Measurements from ENCODE around the gene DPYD. TPM values are rescaled to one million over a fixed set of nuclear protein-coding genes. Genes with fewer than 3 reads are reported as not detected.

The DPYD gene
- total and polyA plus RNA-seq, 9 of the 15 experiments (the other 6 are each of a cell fraction or from before 2014, with no cell fraction given): 0.03 to 0.25 (median 0.08) TPM; not detected in 2

DNA sequence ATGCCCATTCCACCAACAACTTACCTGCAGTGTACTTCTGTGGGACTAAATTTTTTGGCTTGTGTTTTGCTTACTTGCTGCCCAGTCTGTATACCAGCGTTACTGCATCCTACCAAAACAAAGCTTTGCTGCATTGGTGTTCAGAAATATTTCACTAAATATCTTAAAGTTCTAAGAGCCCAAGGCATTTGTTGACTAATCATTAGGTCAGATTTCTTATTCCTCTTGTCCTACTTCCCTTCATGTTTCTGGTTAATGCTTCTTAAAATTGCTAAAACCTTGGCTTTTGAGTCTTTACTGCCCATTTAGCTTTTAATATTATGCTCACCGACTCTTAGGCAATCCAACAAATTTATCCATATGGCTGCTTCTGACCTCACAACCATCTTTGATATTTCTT is 161.8 kb downstream of the DPYD start:
- WGBS (ENCODE audit: insufficient coverage, low coverage, missing lambda C conversion rate): 3% methylated on average over 2 of the region's 2 CpGs
- CTCF ChIA-PET (ENCODE audit: low intra/inter-chr PET ratio): no interaction called here
- Histone ChIP-seq H2AFZ (ENCODE audit: low read depth, low read length) (no peak overlapping the region), H3K36me3 (ENCODE audit: control insufficient read depth, insufficient read depth, low read length) (no peaks in the 10 kb centered on the region), H3K79me2 (ENCODE audit: control insufficient read depth, insufficient read depth, low read length) (no peaks in the 10 kb centered on the region), H4K20me1 (replicated peaks; ENCODE audit: control insufficient read depth, insufficient read depth, low read length) (no peaks in the 10 kb centered on the region), H3K27ac (ENCODE audit: extremely low read depth, low read depth, low read length) (no peak overlapping the region), H3K9ac (ENCODE audit: insufficient read depth in 1 of 2, low read depth in 2 of 2, low read length in 2 of 2) (no peak overlapping the region), H3K4me2 (ENCODE audit: insufficient read depth, low read length) (no peak overlapping the region), H3K4me1 (replicated peaks in 1 of 2; ENCODE audit: control insufficient read depth in 2 of 2, insufficient read depth in 2 of 2, low read length in 2 of 2) (no peaks in the 10 kb centered on the region), H3K4me3 (no peak overlapping the region), H3K9me3 (replicated peaks; ENCODE audit: control insufficient read depth, insufficient read depth, low read depth, low read length) (no peaks in the 10 kb centered on the region), H3K27me3 (ENCODE audit: control insufficient read depth in 2 of 2, insufficient read depth in 2 of 2, low read length in 2 of 2) (no peaks in the 10 kb centered on the region), H3K9me1 (ENCODE audit: control insufficient read depth, insufficient read depth, low read length) (no peaks in the 10 kb centered on the region)
- no peak for DNase-seq (ENCODE audit: extremely low read depth in 1 of 4, low spot score in 3 of 4)
- no TSS peak for BruUV-seq (replicated peaks)
- ATAC-seq: no peak
- TF ChIP-seq NFE2L1 (tag; IDR thresholded peaks at IDR 0.05; ENCODE audit: borderline replicate concordance, low read depth): no peak
- TF ChIP-seq, protein P1, sequence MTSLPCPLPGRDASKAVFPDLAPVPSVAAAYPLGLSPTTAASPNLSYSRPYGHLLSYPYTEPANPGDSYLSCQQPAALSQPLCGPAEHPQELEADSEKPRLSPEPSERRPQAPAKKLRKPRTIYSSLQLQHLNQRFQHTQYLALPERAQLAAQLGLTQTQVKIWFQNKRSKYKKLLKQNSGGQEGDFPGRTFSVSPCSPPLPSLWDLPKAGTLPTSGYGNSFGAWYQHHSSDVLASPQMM (CRISPR knock-in tag; IDR thresholded peaks at IDR 0.05): no peak
- TF ChIP-seq FOXM1 (IDR thresholded peaks at IDR 0.05; ENCODE audit: low read depth): no peak
- no peak for TF ChIP-seq FOXM1 (CRISPR knock-in tag; IDR thresholded peaks at IDR 0.05; ENCODE audit: low read depth)
- TF ChIP-seq, protein P2, sequence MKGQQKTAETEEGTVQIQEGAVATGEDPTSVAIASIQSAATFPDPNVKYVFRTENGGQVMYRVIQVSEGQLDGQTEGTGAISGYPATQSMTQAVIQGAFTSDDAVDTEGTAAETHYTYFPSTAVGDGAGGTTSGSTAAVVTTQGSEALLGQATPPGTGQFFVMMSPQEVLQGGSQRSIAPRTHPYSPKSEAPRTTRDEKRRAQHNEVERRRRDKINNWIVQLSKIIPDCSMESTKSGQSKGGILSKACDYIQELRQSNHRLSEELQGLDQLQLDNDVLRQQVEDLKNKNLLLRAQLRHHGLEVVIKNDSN (CRISPR knock-in tag; IDR thresholded peaks at IDR 0.05): no peak
- TF ChIP-seq EP300 (IDR thresholded peaks at IDR 0.05; ENCODE audit: low read length): no peak
- TF ChIP-seq HDAC1 (IDR thresholded peaks at IDR 0.05): no peak
- no peak for TF ChIP-seq ZC3H11A (IDR thresholded peaks at IDR 0.05; ENCODE audit: low read depth, low read length)
- TF ChIP-seq CBX5 (IDR thresholded peaks at IDR 0.05; ENCODE audit: borderline replicate concordance, low read depth): no peak
- no peak for TF ChIP-seq MYC (IDR thresholded peaks at IDR 0.05; ENCODE audit: low read depth, low read length)
- no peak for TF ChIP-seq MYC (CRISPR knock-in tag; IDR thresholded peaks at IDR 0.05; ENCODE audit: borderline replicate concordance, low read depth)
- intact Hi-C loops (cut with micrococcal nuclease) (no loop called here), in situ Hi-C loops (cut with MboI) (no loop called here)
- FAIRE-seq: no peak
- POLR2A ChIA-PET: no interaction called here
